CD4-positive, alpha-beta T cell (primary cell): ENCODE results near the gene MNX1. TPM values are rescaled to one million over a fixed set of nuclear protein-coding genes. Genes with fewer than 3 reads are reported as not detected.
A peak's percentile ranks its signal among the peaks of the same experiment; 100 is the strongest.

Experiments used
- ATAC-seq: fragments of 200-7000 bp; cut with Tn5 transposase; one replicate; pipeline ENCODE4 v1.10.0; 2022; ENCODE audit warnings: mild to moderate bottlenecking; ENCODE audit not compliant: poor library complexity
- CTCF ChIA-PET: fragments of 350-600 bp; sonication (Branson Sonifier 250); formaldehyde crosslinking; loops from one replicate; lab custom pipeline; 2021; ENCODE audit warnings: antibody characterized with exemption, inconsistent platforms; lab: Charles Lee
- POLR2A ChIA-PET: fragments of 350-600 bp; sonication (Branson Sonifier 250); formaldehyde crosslinking; loops from one replicate; lab custom pipeline; 2021; ENCODE audit warnings: antibody characterized with exemption, inconsistent platforms; lab: Charles Lee
- DNase-seq, 14 experiments: peaks; one replicate each; pipeline ENCODE4 v3.0.0-alpha.2; 2013 to 2020; ENCODE audit warnings: mixed read lengths in 2 of 14
- H3K27ac ChIP-seq, 2 donors: one replicate each; pipeline versions ENCODE4 v1.5.1 to v1.7.0; 2013; ENCODE audit warnings: low read length in 2 of 2, low read depth in 1 of 2, mild to moderate bottlenecking in 1 of 2
- H3K27me3 ChIP-seq, 2 experiments: 1 replicate in 1 of 2; 2 replicates in 1 of 2; pipeline versions ENCODE4 v1.6.1 to v1.7.0; 2013; ENCODE audit warnings: low read length in 2 of 2, control low read depth in 1 of 2, mild to moderate bottlenecking in 1 of 2, moderate library complexity in 1 of 2; ENCODE audit not compliant: insufficient read depth in 2 of 2, control insufficient read depth in 1 of 2
- H3K36me3 ChIP-seq: one replicate; pipeline ENCODE4 v1.6.1; 2013; ENCODE audit warnings: low read length, control low read depth; ENCODE audit not compliant: insufficient read depth
- H3K4me1 ChIP-seq: one replicate; pipeline ENCODE4 v1.6.1; 2013; ENCODE audit warnings: low read length, control low read depth; ENCODE audit not compliant: insufficient read depth
- H3K4me3 ChIP-seq: one replicate; pipeline ENCODE4 v1.5.1; 2013; ENCODE audit warnings: mild to moderate bottlenecking, low read length, moderate library complexity
- H3K9me3 ChIP-seq, 2 experiments: 1 replicate in 1 of 2; 2 replicates in 1 of 2; pipeline versions ENCODE4 v1.6.1 to v1.7.0; 2013; ENCODE audit warnings: low read length in 2 of 2, mild to moderate bottlenecking in 2 of 2, control low read depth in 1 of 2, moderate library complexity in 1 of 2; ENCODE audit not compliant: control insufficient read depth in 1 of 2, insufficient read depth in 1 of 2
- H3K27ac Mint-ChIP-seq: one replicate; pipeline ENCODE4 v1.8.0; 2020; ENCODE audit warnings: mixed read lengths
- H3K27me3 Mint-ChIP-seq: one replicate; pipeline ENCODE4 v1.8.0; 2021; ENCODE audit warnings: mixed read lengths
- H3K36me3 Mint-ChIP-seq: one replicate; pipeline ENCODE4 v1.8.0; 2021; ENCODE audit warnings: low read depth, mixed read lengths
- H3K4me1 Mint-ChIP-seq: one replicate; pipeline ENCODE4 v1.8.0; 2021; ENCODE audit warnings: low read depth, mixed read lengths
- H3K4me3 Mint-ChIP-seq: one replicate; pipeline ENCODE4 v1.8.0; 2020; ENCODE audit warnings: mild to moderate bottlenecking, mixed read lengths
- H3K9me3 Mint-ChIP-seq: one replicate; pipeline ENCODE4 v1.8.0; 2020; ENCODE audit warnings: mixed read lengths
- intact Hi-C, 2 experiments: fragments of 100-400 bp; cut with DNase I in 1 of 2; cut with micrococcal nuclease in 1 of 2; formaldehyde crosslinking; loops; one replicate each; pipeline versions ENCODE4 v1.15.1 to v1.9.0; 2023 to 2025; cut with DNase I, micrococcal nuclease
- total RNA-seq, 174 experiments: library from RNA in 2 of 174; stranded (reverse) in 2 of 174; gene quantifications; one replicate each; pipeline ENCODE4 v1.2.3 and lab custom pipeline; 2021 to 2026
- TF ChIP-seq, protein P1 (sequence below): fragments of 200-600 bp; IDR thresholded peaks from one replicate; pipeline ENCODE4 v1.8.0; 2022; ENCODE audit warnings: antibody characterized with exemption, mild to moderate bottlenecking

MNX1 gene
- total RNA-seq, 2 experiments from 2014 or later: 0.14 TPM; not detected in 1

DNA sequence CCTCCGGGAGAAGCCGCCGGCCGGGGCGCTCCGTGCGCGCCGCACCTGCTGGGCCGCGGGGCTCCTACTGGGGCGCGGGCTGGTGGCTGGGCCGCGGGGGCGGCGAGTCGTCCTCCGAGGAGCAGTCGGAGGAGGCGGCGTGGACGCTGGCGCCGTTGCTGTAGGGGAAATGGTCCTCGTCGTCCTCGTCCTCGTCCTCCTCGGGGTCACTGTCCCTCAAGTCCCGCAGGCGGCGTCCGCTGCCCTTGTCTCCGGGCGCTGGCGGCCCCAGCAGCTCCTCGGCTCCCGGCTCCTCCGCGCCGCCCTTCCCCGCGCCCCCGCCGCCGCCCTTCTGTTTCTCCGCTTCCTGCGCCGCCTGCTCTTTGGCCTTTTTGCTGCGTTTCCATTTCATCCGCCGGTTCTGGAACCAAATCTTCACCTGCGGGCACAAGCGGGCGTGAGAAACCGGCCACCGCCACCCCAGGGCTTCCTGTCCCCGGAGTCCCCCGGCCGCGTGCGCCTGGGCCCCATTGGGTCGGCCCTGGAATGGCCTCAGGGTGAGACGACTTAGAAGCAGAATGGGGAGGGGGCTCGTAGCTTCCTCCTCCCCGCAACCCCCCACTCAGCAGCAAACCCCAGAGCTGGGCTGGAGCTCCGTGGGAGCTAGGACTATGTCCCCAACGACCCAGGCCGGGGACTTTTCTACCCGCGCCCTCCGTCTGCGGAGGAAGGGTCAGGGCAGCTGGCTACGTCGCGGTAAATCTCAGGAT, 4.8 kb downstream of the MNX1 start:
- Histone ChIP-seq H3K27ac (no peak overlapping the region), H3K36me3 (no peaks in the 10 kb centered on the region), H3K27me3 (peaks cover 73 to 81% of the 10 kb centered on the region in 2 experiments), H3K9me3 (peaks cover 0 to 47% of the 10 kb centered on the region in 2 experiments), H3K4me3 (no peak overlapping the region), H3K4me1 (peaks cover 23% of the 10 kb centered on the region)
- peak in 1 of 14 experiments; percentile 10 for DNase-seq
- Mint-ChIP-seq H3K9me3 (no peaks in the 10 kb centered on the region), H3K27ac (no peak overlapping the region), H3K27me3 (peaks cover 66% of the 10 kb centered on the region), H3K4me1 (peaks cover 23% of the 10 kb centered on the region), H3K36me3 (no peaks in the 10 kb centered on the region), H3K4me3 (no peak overlapping the region)
- ChIA-PET CTCF (no interaction called here), POLR2A (no interaction called here)
- intact Hi-C loops: no loop called here
- no peak for ATAC-seq
- TF ChIP-seq, protein P1, sequence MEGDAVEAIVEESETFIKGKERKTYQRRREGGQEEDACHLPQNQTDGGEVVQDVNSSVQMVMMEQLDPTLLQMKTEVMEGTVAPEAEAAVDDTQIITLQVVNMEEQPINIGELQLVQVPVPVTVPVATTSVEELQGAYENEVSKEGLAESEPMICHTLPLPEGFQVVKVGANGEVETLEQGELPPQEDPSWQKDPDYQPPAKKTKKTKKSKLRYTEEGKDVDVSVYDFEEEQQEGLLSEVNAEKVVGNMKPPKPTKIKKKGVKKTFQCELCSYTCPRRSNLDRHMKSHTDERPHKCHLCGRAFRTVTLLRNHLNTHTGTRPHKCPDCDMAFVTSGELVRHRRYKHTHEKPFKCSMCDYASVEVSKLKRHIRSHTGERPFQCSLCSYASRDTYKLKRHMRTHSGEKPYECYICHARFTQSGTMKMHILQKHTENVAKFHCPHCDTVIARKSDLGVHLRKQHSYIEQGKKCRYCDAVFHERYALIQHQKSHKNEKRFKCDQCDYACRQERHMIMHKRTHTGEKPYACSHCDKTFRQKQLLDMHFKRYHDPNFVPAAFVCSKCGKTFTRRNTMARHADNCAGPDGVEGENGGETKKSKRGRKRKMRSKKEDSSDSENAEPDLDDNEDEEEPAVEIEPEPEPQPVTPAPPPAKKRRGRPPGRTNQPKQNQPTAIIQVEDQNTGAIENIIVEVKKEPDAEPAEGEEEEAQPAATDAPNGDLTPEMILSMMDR: no peak

DNA sequence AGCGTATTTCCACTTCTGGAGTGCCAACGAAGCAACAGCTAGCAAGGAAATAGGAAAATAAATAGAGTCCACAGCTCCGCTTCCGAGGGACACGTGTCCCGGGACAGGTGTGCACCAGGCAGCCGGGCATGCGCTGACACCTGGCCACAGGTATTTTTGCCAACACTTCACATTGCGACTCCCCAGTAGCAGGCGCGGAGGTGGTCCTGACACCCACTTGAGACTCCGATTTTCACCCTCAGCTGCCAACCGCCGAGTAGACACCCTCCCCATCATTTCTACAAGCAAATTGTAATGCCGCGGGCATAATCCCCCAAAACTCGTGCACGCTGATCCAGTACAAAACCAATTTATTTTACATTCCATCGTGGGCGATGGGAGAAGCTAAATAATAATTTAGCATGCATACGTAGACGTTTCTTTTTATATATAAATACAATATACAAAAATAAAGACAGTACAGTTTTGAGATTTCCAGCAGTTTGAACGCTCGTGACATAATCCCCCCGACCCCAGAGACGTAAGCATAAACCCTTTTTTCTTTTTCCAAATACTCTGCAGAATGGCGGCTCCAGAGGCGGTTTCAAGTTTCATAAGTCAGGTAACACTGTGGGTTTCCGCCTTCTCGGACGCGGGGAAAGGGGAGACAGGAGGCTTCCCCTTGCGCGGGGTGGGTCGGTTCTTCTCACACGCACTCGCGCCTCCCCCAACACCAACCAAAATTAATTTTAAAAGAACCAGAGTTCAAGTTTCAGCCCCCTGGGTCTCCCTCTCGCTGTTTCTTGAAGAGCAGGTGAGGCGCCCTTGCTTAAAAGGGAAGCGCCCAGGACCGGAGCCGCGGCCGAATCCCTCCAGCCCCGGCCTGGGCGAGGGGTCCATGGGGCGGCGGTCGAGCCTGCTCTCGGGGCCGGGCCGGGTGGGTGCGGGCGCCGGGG, 5.7 kb downstream of the MNX1 start:
- Mint-ChIP-seq H3K4me3 (peak overlapping the region; percentile 38), H3K36me3 (no peaks in the 10 kb centered on the region), H3K27me3 (peaks cover 73% of the 10 kb centered on the region), H3K27ac (no peak overlapping the region), H3K9me3 (no peaks in the 10 kb centered on the region), H3K4me1 (peaks cover 25% of the 10 kb centered on the region)
- peaks cover 28% of the 10 kb centered on the region for H3K4me1 ChIP-seq
- CTCF ChIA-PET: no interaction called here
- H3K9me3 ChIP-seq: peaks cover 0 to 47% of the 10 kb centered on the region in 2 experiments
- TF ChIP-seq, protein P1: no peak
- DNase-seq (no peak), ATAC-seq (no peak)
- H3K36me3 ChIP-seq: no peaks in the 10 kb centered on the region
- H3K27me3 ChIP-seq: peaks cover 78 to 81% of the 10 kb centered on the region in 2 experiments
- intact Hi-C loops: no loop called here
- no peak overlapping the region for H3K27ac ChIP-seq
- H3K4me3 ChIP-seq: no peak overlapping the region
- POLR2A ChIA-PET: no interaction called here

DNA sequence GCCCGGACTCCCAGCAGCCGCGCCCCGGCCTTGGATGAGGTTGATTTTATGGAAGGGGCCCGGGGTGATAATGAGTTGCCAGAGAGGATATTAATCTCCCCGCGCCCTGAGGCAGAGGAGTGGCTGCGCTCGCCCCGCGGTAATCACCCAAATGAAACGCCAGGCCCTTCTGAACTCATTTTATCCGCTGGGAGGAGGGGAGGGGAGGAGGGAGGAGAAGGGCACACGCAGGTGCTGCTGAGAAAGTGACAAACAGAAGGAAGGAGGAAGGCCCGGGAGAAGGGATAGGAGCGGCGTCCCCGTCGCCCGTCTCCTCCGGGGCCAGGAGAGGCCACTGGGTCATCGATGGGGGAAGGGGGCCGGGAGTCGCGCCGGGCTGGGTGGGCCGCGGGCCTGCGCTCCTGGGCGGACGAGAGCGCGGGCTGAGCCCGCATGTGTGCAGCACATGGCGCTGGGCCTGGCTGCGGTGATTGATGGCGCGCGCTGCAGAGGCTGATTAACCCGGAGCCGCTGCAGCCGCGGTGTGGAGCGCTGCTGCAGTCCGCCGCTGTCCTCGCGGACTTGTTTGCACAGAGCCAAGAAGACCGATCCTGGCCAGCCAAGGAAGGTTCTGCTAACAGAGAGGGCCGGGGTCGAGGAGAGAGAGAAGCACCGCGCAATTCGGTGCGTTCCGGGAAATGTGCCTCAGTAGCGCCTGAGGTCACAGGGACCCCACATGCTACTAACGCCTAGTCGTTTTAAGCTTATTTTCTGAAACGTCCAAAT, 6.5 kb downstream of the MNX1 start:
- Histone ChIP-seq H3K36me3 (no peaks in the 10 kb centered on the region), H3K9me3 (peaks cover 0 to 43% of the 10 kb centered on the region in 2 experiments), H3K4me1 (peaks cover 30% of the 10 kb centered on the region), H3K4me3 (no peak overlapping the region), H3K27me3 (peaks cover 79 to 81% of the 10 kb centered on the region in 2 experiments), H3K27ac (no peak overlapping the region)
- H3K36me3 Mint-ChIP-seq: no peaks in the 10 kb centered on the region
- H3K27me3 Mint-ChIP-seq: peaks cover 73% of the 10 kb centered on the region
- ChIA-PET CTCF (no interaction called here), POLR2A (no interaction called here)
- H3K9me3 Mint-ChIP-seq: no peaks in the 10 kb centered on the region
- TF ChIP-seq, protein P1: no peak
- ATAC-seq (no peak), DNase-seq (no peak)
- intact Hi-C loops: no loop called here
- H3K4me3 Mint-ChIP-seq: no peak overlapping the region
- no peak overlapping the region for H3K27ac Mint-ChIP-seq
- peaks cover 30% of the 10 kb centered on the region for H3K4me1 Mint-ChIP-seq
